IMR-90 (cell line): ENCODE data around the gene SEMA3G. TPM values are rescaled to one million over a fixed set of nuclear protein-coding genes. Genes with fewer than 3 reads are reported as not detected.

ENCODE experiments used
- ATAC-seq: fragments of 200-7000 bp; cut with Tn5 transposase; 2 replicates; pipeline ENCODE4 v1.9.1; 2020; ENCODE audit warnings: low read depth, mild to moderate bottlenecking, moderate library complexity
- BruUV-seq: library from RNA; stranded (reverse); fragments of 400-500 nt; replicated peaks from 2 replicates; lab custom pipeline; 2021; lab: Mats Ljungman, UMichigan
- CTCF ChIA-PET: fragments of 300-600 bp; formaldehyde crosslinking; extraction: SDS; loops from one replicate; lab custom pipeline; 2021; ENCODE audit warnings: antibody characterized with exemption; lab: Yijun Ruan, JAX
- POLR2A ChIA-PET: fragments of 300-600 bp; sonication (Branson Sonifier 250); formaldehyde crosslinking; loops from one replicate; lab custom pipeline; 2022; ENCODE audit warnings: antibody characterized with exemption; ENCODE audit not compliant: unreplicated experiment; lab: Charles Lee
- DNase-seq: peaks from one replicate; pipeline ENCODE4 v3.0.0; 2013
- H2AFZ ChIP-seq: replicated peaks from 2 replicates; pipeline ENCODE3; 2013; ENCODE audit warnings: low read length, mild to moderate bottlenecking; ENCODE audit not compliant: poor library complexity
- H2AK5ac ChIP-seq: 2 replicates; pipeline ENCODE4 v1.6.1; 2013; ENCODE audit warnings: low read depth, low read length, inconsistent platforms
- H2AK9ac ChIP-seq: replicated peaks from 2 replicates; pipeline ENCODE3; 2013; ENCODE audit warnings: mild to moderate bottlenecking, low read depth, low read length, moderate library complexity; ENCODE audit not compliant: poor library complexity
- H2BK120ac ChIP-seq: 2 replicates; pipeline ENCODE4 v1.6.1; 2013; ENCODE audit warnings: low read depth, low read length, inconsistent platforms
- H2BK15ac ChIP-seq: 3 replicates; pipeline ENCODE4 v1.6.1; 2013; ENCODE audit warnings: low read depth, low read length, inconsistent platforms
- H2BK20ac ChIP-seq: 2 replicates; pipeline ENCODE4 v1.6.1; 2013; ENCODE audit warnings: low read depth, mild to moderate bottlenecking, inconsistent platforms, low read length, moderate library complexity
- H2BK5ac ChIP-seq: 2 replicates; pipeline ENCODE4 v1.6.1; 2013; ENCODE audit warnings: mild to moderate bottlenecking, low read depth, low read length, inconsistent platforms; ENCODE audit not compliant: poor library complexity, severe bottlenecking
- H3K14ac ChIP-seq: replicated peaks from 2 replicates; pipeline ENCODE4 v1.6.1; 2013; ENCODE audit warnings: low read depth, low read length, inconsistent platforms
- H3K18ac ChIP-seq: 2 replicates; pipeline ENCODE4 v1.6.1; 2013; ENCODE audit warnings: low read depth, low read length, control low read depth
- H3K23ac ChIP-seq: 2 replicates; pipeline ENCODE4 v1.6.1; 2013; ENCODE audit warnings: low read depth, low read length, inconsistent platforms
- H3K27ac ChIP-seq: 2 replicates; pipeline ENCODE4 v1.5.1; 2013; ENCODE audit warnings: mild to moderate bottlenecking, control low read depth, low read length; ENCODE audit not compliant: insufficient read depth
- H3K27me3 ChIP-seq: 2 replicates; pipeline ENCODE4 v1.6.1; 2013; ENCODE audit warnings: low read length; ENCODE audit not compliant: control insufficient read depth, insufficient read depth
- H3K36me3 ChIP-seq: 2 replicates; pipeline ENCODE4 v1.6.1; 2013; ENCODE audit warnings: low read length, mixed read lengths; ENCODE audit not compliant: control insufficient read depth, insufficient read depth
- H3K4ac ChIP-seq: 2 replicates; pipeline ENCODE4 v1.6.1; 2013; ENCODE audit warnings: low read depth, low read length, inconsistent platforms
- H3K4me1 ChIP-seq: 2 replicates; pipeline ENCODE4 v1.6.1; 2013; ENCODE audit warnings: low read length, mixed read lengths; ENCODE audit not compliant: control insufficient read depth, insufficient read depth
- H3K4me2 ChIP-seq: 2 replicates; pipeline ENCODE4 v1.6.1; 2013; ENCODE audit warnings: low read depth, mild to moderate bottlenecking, control low read depth, low read length, moderate library complexity
- H3K4me3 ChIP-seq: 2 replicates; pipeline ENCODE4 v1.5.1; 2013; ENCODE audit warnings: low read depth, mild to moderate bottlenecking, control low read depth, low read length, moderate library complexity; ENCODE audit not compliant: insufficient read depth
- H3K56ac ChIP-seq: 2 replicates; pipeline ENCODE4 v1.6.1; 2013; ENCODE audit warnings: low read length, inconsistent platforms; ENCODE audit not compliant: insufficient read depth; ENCODE audit errors: extremely low read depth
- H3K79me1 ChIP-seq, 2 experiments: 2 replicates each; pipeline ENCODE4 v1.6.1; 2013; ENCODE audit warnings: low read length in 2 of 2, inconsistent platforms in 1 of 2, low read depth in 1 of 2
- H3K9ac ChIP-seq: 2 replicates; pipeline ENCODE4 v1.6.1; 2013; ENCODE audit warnings: low read depth, low read length, control low read depth
- H3K9me1 ChIP-seq: 2 replicates; pipeline ENCODE4 v1.6.1; 2013; ENCODE audit warnings: low read length, inconsistent platforms; ENCODE audit not compliant: insufficient read depth
- H3K9me3 ChIP-seq: 2 replicates; pipeline ENCODE4 v1.6.1; 2013; ENCODE audit warnings: low read length; ENCODE audit not compliant: control insufficient read depth, insufficient read depth
- H4K20me1 ChIP-seq: 2 replicates; pipeline ENCODE4 v1.6.1; 2013; ENCODE audit warnings: low read length, inconsistent platforms; ENCODE audit not compliant: insufficient read depth
- H4K5ac ChIP-seq: 2 replicates; pipeline ENCODE4 v1.6.1; 2013; ENCODE audit warnings: mild to moderate bottlenecking, low read depth, low read length, control low read depth
- H4K8ac ChIP-seq, 2 experiments: 2 replicates each; pipeline ENCODE4 v1.6.1; 2013; ENCODE audit warnings: low read depth in 2 of 2, low read length in 2 of 2, control low read depth in 1 of 2, inconsistent platforms in 1 of 2
- H4K91ac ChIP-seq: 2 replicates; pipeline ENCODE4 v1.6.1; 2013; ENCODE audit warnings: low read depth, low read length, inconsistent platforms; ENCODE audit not compliant: insufficient read depth
- BHLHE40 ChIP-seq: fragments of 150-350 bp; IDR thresholded peaks from 2 replicates; pipeline ENCODE4 v1.6.1; 2016; ENCODE audit warnings: mild to moderate bottlenecking, low read depth, low read length
- CEBPB ChIP-seq: IDR thresholded peaks from 2 replicates; pipeline ENCODE4 v1.6.1; 2012; ENCODE audit warnings: low read depth, low read length, improper control_type of control experiment
- CHD1 ChIP-seq: IDR thresholded peaks from 2 replicates; pipeline ENCODE4 v1.6.1; 2012; ENCODE audit warnings: low read depth, low read length, improper control_type of control experiment
- CTCF ChIP-seq: conservative IDR thresholded peaks from 2 replicates; pipeline ENCODE4 v1.5.1; 2012; ENCODE audit warnings: mild to moderate bottlenecking, low read depth, low read length, improper control_type of control experiment
- ELK1 ChIP-seq: fragments of 150-350 bp; IDR thresholded peaks from 2 replicates; pipeline ENCODE4 v1.6.1; 2016; ENCODE audit warnings: low read depth, mild to moderate bottlenecking, low read length, moderate library complexity, borderline replicate concordance
- FOS ChIP-seq: fragments of 150-350 bp; IDR thresholded peaks from 2 replicates; pipeline ENCODE4 v1.6.1; 2016; ENCODE audit warnings: low read depth, low read length
- MAFK ChIP-seq: IDR thresholded peaks from 2 replicates; pipeline ENCODE4 v1.6.1; 2012; ENCODE audit warnings: low read depth, low read length, improper control_type of control experiment
- MAZ ChIP-seq: IDR thresholded peaks from 2 replicates; pipeline ENCODE4 v1.6.1; 2012; ENCODE audit warnings: low read depth, mild to moderate bottlenecking, low read length, improper control_type of control experiment, moderate library complexity, borderline replicate concordance
- MXI1 ChIP-seq: IDR thresholded peaks from 2 replicates; pipeline ENCODE4 v1.6.1; 2012; ENCODE audit warnings: low read depth, mild to moderate bottlenecking, low read length, moderate library complexity, borderline replicate concordance
- NFE2L2 ChIP-seq: fragments of 150-350 bp; IDR thresholded peaks from 2 replicates; pipeline ENCODE4 v1.6.1; 2016; ENCODE audit warnings: low read depth, mild to moderate bottlenecking, low read length
- POLR2A ChIP-seq: IDR thresholded peaks from 2 replicates; pipeline ENCODE4 v1.6.1; 2012; ENCODE audit warnings: mild to moderate bottlenecking, low read depth, low read length
- RAD21 ChIP-seq: IDR thresholded peaks from 2 replicates; pipeline ENCODE4 v1.6.1; 2012; ENCODE audit warnings: low read length, improper control_type of control experiment
- RCOR1 ChIP-seq: IDR thresholded peaks from 2 replicates; pipeline ENCODE4 v1.6.1; 2012; ENCODE audit warnings: mild to moderate bottlenecking, low read length, improper control_type of control experiment; ENCODE audit not compliant: insufficient replicate concordance
- RFX5 ChIP-seq: IDR thresholded peaks from 2 replicates; pipeline ENCODE4 v1.8.0; 2012; ENCODE audit warnings: low read depth, mild to moderate bottlenecking, low read length, moderate library complexity
- SMC3 ChIP-seq: fragments of 150-350 bp; IDR thresholded peaks from 2 replicates; pipeline ENCODE4 v1.6.1; 2016; ENCODE audit warnings: low read depth, mild to moderate bottlenecking, antibody characterized with exemption, low read length, moderate library complexity
- USF2 ChIP-seq: fragments of 150-350 bp; IDR thresholded peaks from 2 replicates; pipeline ENCODE4 v1.6.1; 2017; ENCODE audit warnings: mild to moderate bottlenecking, antibody characterized with exemption, low read length, low read depth
- WGBS, 2 experiments: methylation state at CpG; one replicate each; pipeline versions ENCODE4 v1.1.5 to v1.1.7; 2013; ENCODE audit warnings: missing lambda C conversion rate in 2 of 2; ENCODE audit not compliant: insufficient read length in 1 of 2; ENCODE audit errors: extremely low coverage in 2 of 2; 5-methylcytosine and 5-hydroxymethylcytosine counted together
- dilution Hi-C: fragments of 300-500 bp; cut with HindIII; formaldehyde crosslinking; loops from one replicate; pipeline ENCODE4 v1.14.3; 2018; ENCODE audit warnings: low sequenced_read_pairs; ENCODE audit not compliant: unreplicated experiment
- in situ Hi-C: fragments of 300-500 bp; cut with MboI; formaldehyde crosslinking; loops from 3 replicates; pipeline ENCODE4 v1.14.3; 2019; ENCODE audit warnings: low sequenced_read_pairs, inconsistent platforms, mixed read lengths
- intact Hi-C: fragments of 100-400 bp; cut with micrococcal nuclease; formaldehyde crosslinking; loops from 2 replicates; pipeline ENCODE4 v1.10.0; 2022
- polyA plus RNA-seq, 3 experiments: library from polyadenylated mRNA; depleted of rRNA; stranded (reverse); fragments of >200 nt; gene quantifications; 2 replicates each; pipeline ENCODE4 v1.2.3, GENCODE V29; 2012; ENCODE audit warnings: low replicate concordance in 1 of 3
- total RNA-seq: library from RNA; depleted of rRNA; stranded (reverse); fragments of >200 nt; gene quantifications from 2 replicates; pipeline ENCODE4 v1.2.3, GENCODE V29; 2012

Gene SEMA3G
- total and polyA plus RNA-seq, 2 of the 4 experiments (the other 2 are of a cell fraction): 0.07 TPM; not detected in 1

GRCh38 chr3:52401551-52401950, 43.4 kb downstream of the SEMA3G start:
- H2AK5ac ChIP-seq: no peak overlapping the region
- no peak overlapping the region for H3K4ac ChIP-seq
- H3K4me2 ChIP-seq: no peak overlapping the region
- dilution Hi-C loops (no loop called here), intact Hi-C loops (no loop called here), in situ Hi-C loops (no loop called here)
- H2BK15ac ChIP-seq: no peak overlapping the region
- H3K4me3 ChIP-seq: no peak overlapping the region
- DNase-seq: no peak
- BruUV-seq: no TSS peak
- H3K9me1 ChIP-seq: 0 out of 2 replicates have a peak, but pooled peaks cover 6% of the 10 kb centered on the region
- H3K9me3 ChIP-seq: no peaks in the 10 kb centered on the region
- POLR2A ChIA-PET: no interaction called here
- no peaks in the 10 kb centered on the region; the same call in 1 of the 2 replicates for H4K20me1 ChIP-seq
- H2BK5ac ChIP-seq: no peak overlapping the region
- no peaks in the 10 kb centered on the region for H3K4me1 ChIP-seq
- peaks cover 3 to 5% of the 10 kb centered on the region in 2 experiments; a peak in 3 of 4 replicates for H3K79me1 ChIP-seq
- no peak overlapping the region for H3K18ac ChIP-seq
- H3K27ac ChIP-seq: no peak overlapping the region
- CTCF ChIA-PET: no interaction called here
- no peak overlapping the region for H2BK120ac ChIP-seq
- H3K9ac ChIP-seq: no peak overlapping the region
- TF ChIP-seq ELK1: no peak
- no peak for TF ChIP-seq RFX5
- no peak for TF ChIP-seq RCOR1
- TF ChIP-seq SMC3: no peak
- no peak for TF ChIP-seq MAFK
- no peak for TF ChIP-seq CHD1
- TF ChIP-seq FOS: no peak
- TF ChIP-seq USF2: no peak
- no peak for TF ChIP-seq CTCF
- no peak for TF ChIP-seq MAZ
- no peak for TF ChIP-seq BHLHE40
- TF ChIP-seq CEBPB: no peak
- no peak for TF ChIP-seq MXI1
- TF ChIP-seq RAD21: no peak
- TF ChIP-seq POLR2A: no peak
- TF ChIP-seq NFE2L2: no peak
- no peak overlapping the region for H4K5ac ChIP-seq
- H3K36me3 ChIP-seq: peaks cover 56% of the 10 kb centered on the region
- H3K14ac ChIP-seq: no peak overlapping the region
- no CpG with 5 or more reads among the region's 1 CpG for WGBS, 2 experiments
- no peak overlapping the region for H4K8ac ChIP-seq
- H2BK20ac ChIP-seq: no peak overlapping the region
- no peak overlapping the region for H3K23ac ChIP-seq
- no peaks in the 10 kb centered on the region for H3K27me3 ChIP-seq
- no peak overlapping the region for H2AFZ ChIP-seq
- no peak overlapping the region for H3K56ac ChIP-seq
- no peak overlapping the region for H4K91ac ChIP-seq
- no peak for ATAC-seq
- H2AK9ac ChIP-seq: no peak overlapping the region
